ENCODE measurements around the gene SMAD5. TPM values are rescaled to one million over a fixed set of nuclear protein-coding genes. Genes with fewer than 3 reads are reported as not detected.

SMAD5 gene
- total RNA-seq, 1 donor from 2014 or later, result 17.9 TPM

GRCh38 chr5:136185974-136186665, 53.5 kb downstream of the SMAD5 start:
- H3K36me3 Mint-ChIP-seq (ENCODE audit: low read depth), result no peaks in the 10 kb centered on the region
- peaks cover 16% of the 10 kb centered on the region for H3K27me3 Mint-ChIP-seq (ENCODE audit: insufficient read depth)
- no peaks in the 10 kb centered on the region for H3K4me1 Mint-ChIP-seq (ENCODE audit: low read depth)
- no peak for DNase-seq (ENCODE audit: low spot score)
- H3K27ac Mint-ChIP-seq, result no peak overlapping the region
- intact Hi-C loops (cut with micrococcal nuclease), result no loop called here
- no peak overlapping the region for H3K4me3 Mint-ChIP-seq
- H3K9me3 Mint-ChIP-seq, result no peaks in the 10 kb centered on the region

GRCh38 chr5:136186796-136187195, 54.2 kb downstream of the SMAD5 start:
- Mint-ChIP-seq H3K27ac (no peak overlapping the region), H3K36me3 (ENCODE audit: low read depth) (no peaks in the 10 kb centered on the region), H3K27me3 (ENCODE audit: insufficient read depth) (peaks cover 22% of the 10 kb centered on the region), H3K9me3 (no peaks in the 10 kb centered on the region), H3K4me1 (ENCODE audit: low read depth) (no peaks in the 10 kb centered on the region), H3K4me3 (no peak overlapping the region)
- intact Hi-C loops (cut with micrococcal nuclease), result no loop called here
- DNase-seq (ENCODE audit: low spot score), result no peak

- Mint-ChIP-seq H3K27me3 (ENCODE audit: insufficient read depth) (peaks cover 22% of the 10 kb centered on the region), H3K9me3 (no peaks in the 10 kb centered on the region), H3K4me1 (ENCODE audit: low read depth) (no peaks in the 10 kb centered on the region), H3K36me3 (ENCODE audit: low read depth) (no peaks in the 10 kb centered on the region), H3K4me3 (no peak overlapping the region), H3K27ac (no peak overlapping the region)
- intact Hi-C loops (cut with micrococcal nuclease), result no loop called here
- no peak for DNase-seq (ENCODE audit: low spot score)
These were observed 56.2 kb downstream of the SMAD5 start for GRCh38 chr5:136188859-136189258.

- no peaks in the 10 kb centered on the region for H3K9me3 Mint-ChIP-seq
- intact Hi-C loops (cut with micrococcal nuclease), result no loop called here
- no peaks in the 10 kb centered on the region for H3K4me1 Mint-ChIP-seq (ENCODE audit: low read depth)
These were observed 57.6 kb downstream of the SMAD5 start for GRCh38 chr5:136190091-136190720.

GRCh38 chr5:136190904-136191303, 58.3 kb downstream of the SMAD5 start:
- DNase-seq (ENCODE audit: low spot score), result no peak
- Mint-ChIP-seq H3K4me1 (ENCODE audit: low read depth) (no peaks in the 10 kb centered on the region), H3K36me3 (ENCODE audit: low read depth) (no peaks in the 10 kb centered on the region), H3K4me3 (no peak overlapping the region), H3K27me3 (ENCODE audit: insufficient read depth) (peaks cover 28% of the 10 kb centered on the region), H3K27ac (no peak overlapping the region), H3K9me3 (no peaks in the 10 kb centered on the region)
- intact Hi-C loops (cut with micrococcal nuclease), result no loop called here

More at GRCh38 chr5:136190091-136190720, 57.6 kb downstream of the SMAD5 start:
- no peak overlapping the region for H3K4me3 Mint-ChIP-seq
- peaks cover 26% of the 10 kb centered on the region for H3K27me3 Mint-ChIP-seq (ENCODE audit: insufficient read depth)
- no peak for DNase-seq (ENCODE audit: low spot score)
- no peak overlapping the region for H3K27ac Mint-ChIP-seq
- H3K36me3 Mint-ChIP-seq (ENCODE audit: low read depth), result no peaks in the 10 kb centered on the region

GRCh38 chr5:136191304-136192014, 58.8 kb downstream of the SMAD5 start:
- Mint-ChIP-seq H3K4me1 (ENCODE audit: low read depth) (no peaks in the 10 kb centered on the region), H3K36me3 (ENCODE audit: low read depth) (no peaks in the 10 kb centered on the region), H3K9me3 (no peaks in the 10 kb centered on the region), H3K27ac (no peak overlapping the region), H3K4me3 (no peak overlapping the region), H3K27me3 (ENCODE audit: insufficient read depth) (peaks cover 29% of the 10 kb centered on the region)
- DNase-seq (ENCODE audit: low spot score), result no peak
- intact Hi-C loops (cut with micrococcal nuclease), result no loop called here

GRCh38 chr5:136192015-136192525, 59.4 kb downstream of the SMAD5 start:
- H3K4me3 Mint-ChIP-seq, result no peak overlapping the region
- H3K9me3 Mint-ChIP-seq, result no peaks in the 10 kb centered on the region
- peaks cover 32% of the 10 kb centered on the region for H3K27me3 Mint-ChIP-seq (ENCODE audit: insufficient read depth)
- no peaks in the 10 kb centered on the region for H3K4me1 Mint-ChIP-seq (ENCODE audit: low read depth)
- intact Hi-C loops (cut with micrococcal nuclease), result no loop called here
- no peak overlapping the region for H3K27ac Mint-ChIP-seq
- no peak for DNase-seq (ENCODE audit: low spot score)
- no peaks in the 10 kb centered on the region for H3K36me3 Mint-ChIP-seq (ENCODE audit: low read depth)

GRCh38 chr5:136192526-136193321, 60.1 kb downstream of the SMAD5 start, which contains the start of gene SMIM32:
Gene SMIM32 (minus strand): TSS chr5:136193162. CDS start chr5:136192524, 638 bp downstream.
- intact Hi-C loops (cut with micrococcal nuclease), result no loop called here
- H3K27ac Mint-ChIP-seq, result no peak within 1 kb of the TSS
- H3K4me3 Mint-ChIP-seq, result no peak within 1 kb of the TSS
- no peaks in the 10 kb centered on the region for H3K9me3 Mint-ChIP-seq
- no peaks in the 10 kb centered on the region for H3K36me3 Mint-ChIP-seq (ENCODE audit: low read depth)
- H3K27me3 Mint-ChIP-seq (ENCODE audit: insufficient read depth), result peaks cover 32% of the 10 kb centered on the region
- no peaks in the 10 kb centered on the region for H3K4me1 Mint-ChIP-seq (ENCODE audit: low read depth)
- DNase-seq (ENCODE audit: low spot score), result no peak

- intact Hi-C loops (cut with micrococcal nuclease), result no loop called here
- Mint-ChIP-seq H3K36me3 (ENCODE audit: low read depth) (no peaks in the 10 kb centered on the region), H3K27me3 (ENCODE audit: insufficient read depth) (peaks cover 32% of the 10 kb centered on the region), H3K4me1 (ENCODE audit: low read depth) (no peaks in the 10 kb centered on the region), H3K27ac (no peak overlapping the region), H3K4me3 (no peak overlapping the region), H3K9me3 (no peaks in the 10 kb centered on the region)
- no peak for DNase-seq (ENCODE audit: low spot score)
These were observed 60.8 kb downstream of the SMAD5 start for GRCh38 chr5:136193322-136193935.

GRCh38 chr5:136194576-136194975, 61.9 kb downstream of the SMAD5 start:
- intact Hi-C loops (cut with micrococcal nuclease), result no loop called here
- DNase-seq (ENCODE audit: low spot score), result no peak
- Mint-ChIP-seq H3K36me3 (ENCODE audit: low read depth) (no peaks in the 10 kb centered on the region), H3K9me3 (no peaks in the 10 kb centered on the region), H3K27me3 (ENCODE audit: insufficient read depth) (peaks cover 29% of the 10 kb centered on the region), H3K27ac (no peak overlapping the region), H3K4me3 (no peak overlapping the region), H3K4me1 (ENCODE audit: low read depth) (no peaks in the 10 kb centered on the region)

- Mint-ChIP-seq H3K9me3 (no peaks in the 10 kb centered on the region), H3K4me3 (no peak overlapping the region), H3K4me1 (ENCODE audit: low read depth) (no peaks in the 10 kb centered on the region), H3K36me3 (ENCODE audit: low read depth) (no peaks in the 10 kb centered on the region), H3K27ac (no peak overlapping the region), H3K27me3 (ENCODE audit: insufficient read depth) (peaks cover 16% of the 10 kb centered on the region)
- intact Hi-C loops (cut with micrococcal nuclease), result no loop called here
- DNase-seq (ENCODE audit: low spot score), result no peak
These were observed 63.6 kb downstream of the SMAD5 start for GRCh38 chr5:136195971-136196820.

Measured in activated T-helper 1 cell treated with anti-CD3 and anti-CD28 coated beads, Interleukin-12 subunit alpha, Interleukin-12 subunit beta, Interleukin-2, Interleukin-4 antibody, amounts not matched to agents 30 ng/mL and 10 ng/mL and 1 ng/mL, durations not matched to agents 14 hours and 24 hours and 36 hours (primary cell).